ENCODE results near the gene SGTA.
"Not testable (repeated sequence)": the region's sequence is repeated elsewhere in the genome, so short reads cannot be mapped to it uniquely, and the experiment has no call there.

- TF ChIP-seq RXRA (IDR thresholded peaks at IDR 0.05); HNF4G (IDR thresholded peaks at IDR 0.05); MAX (IDR thresholded peaks at IDR 0.05); TAF1 (conservative IDR thresholded peaks at IDR 0.05); GABPA (IDR thresholded peaks at IDR 0.05 in 1 of 2, conservative IDR thresholded peaks at IDR 0.05 in 1 of 2); NR2F2 (IDR thresholded peaks at IDR 0.05); REST (IDR thresholded peaks at IDR 0.05); JUND (IDR thresholded peaks at IDR 0.05): not testable (repeated sequence)
- TF ChIP-seq, protein P1, sequence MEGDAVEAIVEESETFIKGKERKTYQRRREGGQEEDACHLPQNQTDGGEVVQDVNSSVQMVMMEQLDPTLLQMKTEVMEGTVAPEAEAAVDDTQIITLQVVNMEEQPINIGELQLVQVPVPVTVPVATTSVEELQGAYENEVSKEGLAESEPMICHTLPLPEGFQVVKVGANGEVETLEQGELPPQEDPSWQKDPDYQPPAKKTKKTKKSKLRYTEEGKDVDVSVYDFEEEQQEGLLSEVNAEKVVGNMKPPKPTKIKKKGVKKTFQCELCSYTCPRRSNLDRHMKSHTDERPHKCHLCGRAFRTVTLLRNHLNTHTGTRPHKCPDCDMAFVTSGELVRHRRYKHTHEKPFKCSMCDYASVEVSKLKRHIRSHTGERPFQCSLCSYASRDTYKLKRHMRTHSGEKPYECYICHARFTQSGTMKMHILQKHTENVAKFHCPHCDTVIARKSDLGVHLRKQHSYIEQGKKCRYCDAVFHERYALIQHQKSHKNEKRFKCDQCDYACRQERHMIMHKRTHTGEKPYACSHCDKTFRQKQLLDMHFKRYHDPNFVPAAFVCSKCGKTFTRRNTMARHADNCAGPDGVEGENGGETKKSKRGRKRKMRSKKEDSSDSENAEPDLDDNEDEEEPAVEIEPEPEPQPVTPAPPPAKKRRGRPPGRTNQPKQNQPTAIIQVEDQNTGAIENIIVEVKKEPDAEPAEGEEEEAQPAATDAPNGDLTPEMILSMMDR (IDR thresholded peaks at IDR 0.05; ENCODE audit: low read depth, low read length, missing input control): not testable (repeated sequence)
These were observed 69.9 kb downstream of the SGTA start for GRCh38 chr19:2713170-2713569.
